SK-N-SH treated with all-trans-retinoic acid at 6 μM for 48 hours (cell line): Measurements from ENCODE around the gene PCBP3.

ENCODE experiments used
- ATAC-seq: fragments of 200-7000 bp; cut with Tn5 transposase; 3 replicates; pipeline ENCODE4 v1.9.1; 2020; ENCODE audit warnings: mild to moderate bottlenecking, moderate library complexity
- ARNTL ChIP-seq: fragments of 450-650 bp; formaldehyde crosslinking; IDR thresholded peaks from 2 replicates; pipeline ENCODE4 v1.5.0; 2020; ENCODE audit warnings: low read depth, mild to moderate bottlenecking, moderate library complexity, borderline replicate concordance
- BACH2 ChIP-seq: fragments of 250-450 bp; sonication (Bioruptor Pico); IDR thresholded peaks from 2 replicates; pipeline ENCODE4 v1.9.0; 2021; ENCODE audit warnings: mild to moderate bottlenecking, borderline replicate concordance
- CREB5 ChIP-seq: fragments of 250-450 bp; sonication (Bioruptor Pico); IDR thresholded peaks from 2 replicates; pipeline ENCODE4 v1.5.1; 2020; ENCODE audit warnings: low read depth, mild to moderate bottlenecking, moderate library complexity
- CSDC2 ChIP-seq: fragments of 250-450 bp; sonication (Bioruptor Pico); IDR thresholded peaks from 2 replicates; pipeline ENCODE4 v1.5.0; 2020; ENCODE audit warnings: mild to moderate bottlenecking, moderate library complexity
- CSRNP3 ChIP-seq: fragments of 250-450 bp; sonication (Bioruptor Pico); IDR thresholded peaks from 2 replicates; pipeline ENCODE4 v1.5.1; 2021; ENCODE audit warnings: mild to moderate bottlenecking, moderate library complexity
- ESRRG ChIP-seq: fragments of 250-450 bp; sonication (Bioruptor Pico); IDR thresholded peaks from 2 replicates; pipeline ENCODE4 v1.6.1; 2021; ENCODE audit warnings: mild to moderate bottlenecking
- ISL1 ChIP-seq: fragments of 250-450 bp; sonication (Bioruptor Pico); IDR thresholded peaks from 2 replicates; pipeline ENCODE4 v2.1.2; 2022; ENCODE audit warnings: mild to moderate bottlenecking, moderate library complexity
- OSR1 ChIP-seq: fragments of 250-450 bp; sonication (Bioruptor Pico); IDR thresholded peaks from 2 replicates; pipeline ENCODE4 v1.8.0; 2022; ENCODE audit warnings: moderate library complexity, mild to moderate bottlenecking, inconsistent platforms
- PATZ1 ChIP-seq: fragments of 250-450 bp; sonication (Bioruptor Pico); IDR thresholded peaks from 2 replicates; pipeline ENCODE4 v1.8.0; 2020; ENCODE audit warnings: mild to moderate bottlenecking, moderate library complexity, borderline replicate concordance
- POU6F1 ChIP-seq: fragments of 250-450 bp; sonication (Bioruptor Pico); IDR thresholded peaks from 2 replicates; pipeline ENCODE4 v1.8.0; 2021; ENCODE audit warnings: low read depth, mild to moderate bottlenecking, moderate library complexity, borderline replicate concordance
- PPARA ChIP-seq: fragments of 250-450 bp; sonication (Bioruptor Pico); IDR thresholded peaks from 2 replicates; pipeline ENCODE4 v1.5.0; 2020; ENCODE audit warnings: mild to moderate bottlenecking, borderline replicate concordance
- SNAI2 ChIP-seq: fragments of 250-450 bp; sonication (Bioruptor Pico); IDR thresholded peaks from 2 replicates; pipeline ENCODE4 v1.5.0; 2020; ENCODE audit warnings: mild to moderate bottlenecking, moderate library complexity
- TCF4 ChIP-seq: fragments of 250-450 bp; sonication (Bioruptor Pico); IDR thresholded peaks from 2 replicates; pipeline ENCODE4 v1.8.0; 2021; ENCODE audit warnings: mild to moderate bottlenecking, moderate library complexity, borderline replicate concordance
- TOX ChIP-seq: fragments of 250-450 bp; sonication (Bioruptor Pico); IDR thresholded peaks from 2 replicates; pipeline ENCODE4 v1.8.0; 2021; ENCODE audit warnings: mild to moderate bottlenecking, moderate library complexity, borderline replicate concordance
- TSHZ2 ChIP-seq: fragments of 250-450 bp; sonication (Bioruptor Pico); IDR thresholded peaks from 2 replicates; pipeline ENCODE4 v1.5.0; 2020; ENCODE audit warnings: mild to moderate bottlenecking, moderate library complexity
- ZFP3 ChIP-seq: fragments of 250-450 bp; sonication (Bioruptor Pico); IDR thresholded peaks from 2 replicates; pipeline ENCODE4 v1.5.0; 2020; ENCODE audit warnings: mild to moderate bottlenecking, moderate library complexity
- ZFP30 ChIP-seq: fragments of 450-650 bp; formaldehyde crosslinking; IDR thresholded peaks from 2 replicates; pipeline ENCODE4 v1.5.0; 2022; ENCODE audit warnings: mild to moderate bottlenecking, moderate library complexity
- ZNF565 ChIP-seq: fragments of 450-650 bp; formaldehyde crosslinking; conservative IDR thresholded peaks from 2 replicates; pipeline ENCODE4 v1.5.0; 2020; ENCODE audit warnings: low read depth, mild to moderate bottlenecking, moderate library complexity
- ZNF8 ChIP-seq: fragments of 450-650 bp; formaldehyde crosslinking; IDR thresholded peaks from 2 replicates; pipeline ENCODE4 v1.5.0; 2020; ENCODE audit warnings: mild to moderate bottlenecking, moderate library complexity

Gene PCBP3

GRCh38 chr21:45877171-45877438, 233.6 kb downstream of the PCBP3 start (continued):
- no peak for TF ChIP-seq TSHZ2 (CRISPR knock-in tag)
- TF ChIP-seq PATZ1 (CRISPR knock-in tag): no peak
- TF ChIP-seq ZFP3 (CRISPR knock-in tag): no peak
- TF ChIP-seq ARNTL (CRISPR knock-in tag): no peak
- TF ChIP-seq BACH2 (CRISPR knock-in tag): no peak

- no peak for TF ChIP-seq PPARA (CRISPR knock-in tag)
- no peak for TF ChIP-seq POU6F1 (CRISPR knock-in tag)
- TF ChIP-seq ISL1 (CRISPR knock-in tag): no peak
- TF ChIP-seq CREB5 (CRISPR knock-in tag): no peak
- no peak for TF ChIP-seq TOX (CRISPR knock-in tag)
- no peak for TF ChIP-seq ARNTL (CRISPR knock-in tag)
- TF ChIP-seq CSRNP3 (CRISPR knock-in tag): no peak
- no peak for TF ChIP-seq TCF4 (CRISPR knock-in tag)
- TF ChIP-seq ZNF565 (CRISPR knock-in tag): no peak
- no peak for TF ChIP-seq ZFP3 (CRISPR knock-in tag)
- no peak for TF ChIP-seq OSR1 (CRISPR knock-in tag)
- TF ChIP-seq CSDC2: no peak
- no peak for TF ChIP-seq SNAI2 (CRISPR knock-in tag)
- no peak for TF ChIP-seq PATZ1 (CRISPR knock-in tag)
- no peak for TF ChIP-seq ZNF8
- no peak for TF ChIP-seq ESRRG (CRISPR knock-in tag)
- TF ChIP-seq TSHZ2 (CRISPR knock-in tag): no peak
- TF ChIP-seq ZFP30 (CRISPR knock-in tag): no peak
- no peak for ATAC-seq
These were observed 234.4 kb downstream of the PCBP3 start for GRCh38 chr21:45877821-45878469.
